ENCODE data around the gene GINS3.

The GINS3 gene

GRCh38 chr16:58435779-58436178 is 43.5 kb downstream of the GINS3 start:
- H3K4me1 ChIP-seq (ENCODE audit: control insufficient read depth, insufficient read depth, low read length) = no peaks in the 10 kb centered on the region
- no peak overlapping the region for H3K9ac ChIP-seq (ENCODE audit: low read length)
- H3K4me3 ChIP-seq (ENCODE audit: low read length) = no peak overlapping the region
- H3K36me3 ChIP-seq (ENCODE audit: control insufficient read depth, insufficient read depth, low read length) = no peaks in the 10 kb centered on the region
- no peak overlapping the region for H3K27ac ChIP-seq (ENCODE audit: low read depth, low read length)
- H3K27me3 ChIP-seq (ENCODE audit: control insufficient read depth, insufficient read depth, low read length) = no peaks in the 10 kb centered on the region

DNA sequence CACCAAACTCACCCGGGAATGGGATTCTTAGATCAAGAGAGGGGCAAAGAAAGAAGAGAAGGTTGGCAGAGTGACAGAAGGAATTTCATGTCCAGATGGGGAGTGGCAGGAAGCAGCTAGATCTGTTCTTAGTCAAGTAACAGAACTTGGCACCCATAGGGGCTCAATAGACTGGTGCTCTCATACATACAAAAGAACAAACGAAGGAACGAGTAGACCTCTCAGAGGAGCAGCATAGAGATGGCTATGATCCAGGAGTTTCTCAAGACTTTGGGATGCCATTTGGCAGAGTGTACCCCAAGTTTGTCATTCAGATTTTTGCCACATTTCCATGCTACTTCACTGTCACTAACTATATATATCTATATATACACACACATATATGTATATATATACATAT is 47.9 kb downstream of the GINS3 start:
- H3K4me1 ChIP-seq (ENCODE audit: control insufficient read depth, insufficient read depth, low read length) = no peaks in the 10 kb centered on the region
- no peak overlapping the region for H3K9ac ChIP-seq (ENCODE audit: low read length)
- no peak overlapping the region for H3K27ac ChIP-seq (ENCODE audit: low read depth, low read length)
- H3K36me3 ChIP-seq (ENCODE audit: control insufficient read depth, insufficient read depth, low read length) = no peaks in the 10 kb centered on the region
- H3K4me3 ChIP-seq (ENCODE audit: low read length) = no peak overlapping the region
- H3K27me3 ChIP-seq (ENCODE audit: control insufficient read depth, insufficient read depth, low read length) = no peaks in the 10 kb centered on the region

DNA sequence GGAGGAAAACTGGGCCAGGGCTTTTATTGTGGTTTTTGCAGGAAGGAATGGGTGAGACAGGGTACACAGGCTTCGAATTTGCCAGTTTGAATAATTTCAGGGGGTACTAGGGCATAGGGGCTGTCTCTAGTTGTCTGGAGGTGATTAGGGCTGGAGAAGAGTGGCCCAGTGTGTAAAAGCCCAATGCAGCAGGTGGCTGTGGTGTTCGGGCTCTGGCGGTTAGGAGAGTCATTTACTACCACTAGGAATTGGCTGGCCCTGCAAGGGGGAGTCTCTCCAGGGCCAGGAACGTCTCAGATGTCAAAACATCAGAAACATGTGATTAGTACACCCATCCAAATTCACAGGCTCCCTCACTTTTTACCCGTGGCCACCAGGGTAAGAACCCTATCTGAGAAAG is 50.3 kb downstream of the GINS3 start:
- no peak overlapping the region for H3K9ac ChIP-seq (ENCODE audit: low read length)
- no peaks in the 10 kb centered on the region for H3K4me1 ChIP-seq (ENCODE audit: control insufficient read depth, insufficient read depth, low read length)
- H3K27ac ChIP-seq (ENCODE audit: low read depth, low read length) = no peak overlapping the region

GRCh38 chr16:58443783-58444182 is 51.5 kb downstream of the GINS3 start:
- Histone ChIP-seq H3K4me3 (ENCODE audit: low read length) (no peak overlapping the region), H3K4me1 (ENCODE audit: control insufficient read depth, insufficient read depth, low read length) (no peaks in the 10 kb centered on the region), H3K9ac (ENCODE audit: low read length) (no peak overlapping the region), H3K36me3 (ENCODE audit: control insufficient read depth, insufficient read depth, low read length) (no peaks in the 10 kb centered on the region), H3K27me3 (ENCODE audit: control insufficient read depth, insufficient read depth, low read length) (no peaks in the 10 kb centered on the region), H3K27ac (ENCODE audit: low read depth, low read length) (no peak overlapping the region)

More for the DNA sequence above, 50.3 kb downstream of the GINS3 start:
- Histone ChIP-seq H3K36me3 (ENCODE audit: control insufficient read depth, insufficient read depth, low read length) (no peaks in the 10 kb centered on the region), H3K4me3 (ENCODE audit: low read length) (no peak overlapping the region), H3K27me3 (ENCODE audit: control insufficient read depth, insufficient read depth, low read length) (no peaks in the 10 kb centered on the region)

DNA sequence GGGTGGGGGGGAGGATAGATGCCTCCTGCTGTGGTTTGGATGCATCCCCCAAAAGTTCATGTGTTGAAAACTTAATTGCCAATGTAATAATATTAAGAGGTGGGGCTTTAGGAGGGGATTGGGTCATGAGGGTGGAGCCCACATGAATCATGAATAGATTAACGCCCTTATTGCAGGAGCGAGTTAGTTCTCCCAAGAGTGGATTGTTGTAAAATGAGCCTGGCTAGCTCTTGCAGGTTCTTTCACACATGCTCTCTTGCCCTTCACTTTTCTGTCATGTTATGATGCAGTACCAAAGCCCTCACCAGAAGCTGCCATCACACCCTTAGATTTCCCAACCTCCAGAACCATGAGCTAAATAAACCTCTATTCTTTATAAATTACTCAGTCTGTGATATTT is 52.0 kb downstream of the GINS3 start:
- Histone ChIP-seq H3K4me3 (ENCODE audit: low read length) (no peak overlapping the region), H3K27ac (ENCODE audit: low read depth, low read length) (no peak overlapping the region), H3K9ac (ENCODE audit: low read length) (no peak overlapping the region), H3K36me3 (ENCODE audit: control insufficient read depth, insufficient read depth, low read length) (no peaks in the 10 kb centered on the region), H3K27me3 (ENCODE audit: control insufficient read depth, insufficient read depth, low read length) (no peaks in the 10 kb centered on the region), H3K4me1 (ENCODE audit: control insufficient read depth, insufficient read depth, low read length) (no peaks in the 10 kb centered on the region)

DNA sequence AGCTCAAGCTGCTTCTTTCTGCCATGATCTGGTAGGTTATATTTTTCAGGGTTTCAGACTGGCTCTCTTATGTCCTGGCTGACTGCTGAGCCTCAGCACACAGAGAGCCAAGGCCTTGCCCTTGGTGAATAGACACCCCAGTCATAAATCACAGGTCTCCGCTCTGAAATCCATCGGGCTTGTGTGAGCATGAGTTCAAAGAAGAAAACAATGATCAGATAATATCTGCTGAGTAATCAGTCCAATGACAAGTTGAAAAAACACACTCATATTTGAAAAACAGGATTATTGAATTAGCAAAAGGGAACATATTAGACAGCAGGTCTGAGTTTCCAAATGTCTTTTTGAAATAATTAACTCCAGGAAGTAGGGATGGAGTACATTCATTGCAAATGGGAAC is 56.6 kb downstream of the GINS3 start:
- Histone ChIP-seq H3K4me3 (ENCODE audit: low read length) (no peak overlapping the region), H3K27me3 (ENCODE audit: control insufficient read depth, insufficient read depth, low read length) (no peaks in the 10 kb centered on the region), H3K27ac (ENCODE audit: low read depth, low read length) (no peak overlapping the region), H3K4me1 (ENCODE audit: control insufficient read depth, insufficient read depth, low read length) (no peaks in the 10 kb centered on the region), H3K9ac (ENCODE audit: low read length) (no peak overlapping the region), H3K36me3 (ENCODE audit: control insufficient read depth, insufficient read depth, low read length) (no peaks in the 10 kb centered on the region)

GRCh38 chr16:58449306-58449705 is 57.0 kb downstream of the GINS3 start:
- Histone ChIP-seq H3K9ac (ENCODE audit: low read length) (no peak overlapping the region), H3K4me1 (ENCODE audit: control insufficient read depth, insufficient read depth, low read length) (no peaks in the 10 kb centered on the region), H3K27me3 (ENCODE audit: control insufficient read depth, insufficient read depth, low read length) (no peaks in the 10 kb centered on the region), H3K36me3 (ENCODE audit: control insufficient read depth, insufficient read depth, low read length) (no peaks in the 10 kb centered on the region), H3K4me3 (ENCODE audit: low read length) (no peak overlapping the region), H3K27ac (ENCODE audit: low read depth, low read length) (no peak overlapping the region)

- Histone ChIP-seq H3K36me3 (ENCODE audit: control insufficient read depth, insufficient read depth, low read length) (no peaks in the 10 kb centered on the region), H3K27me3 (ENCODE audit: control insufficient read depth, insufficient read depth, low read length) (no peaks in the 10 kb centered on the region), H3K27ac (ENCODE audit: low read depth, low read length) (no peak overlapping the region), H3K4me3 (ENCODE audit: low read length) (no peak overlapping the region), H3K4me1 (ENCODE audit: control insufficient read depth, insufficient read depth, low read length) (no peaks in the 10 kb centered on the region), H3K9ac (ENCODE audit: low read length) (no peak overlapping the region)
Measured at GRCh38 chr16:58449768-58450167, 57.5 kb downstream of the GINS3 start.

DNA sequence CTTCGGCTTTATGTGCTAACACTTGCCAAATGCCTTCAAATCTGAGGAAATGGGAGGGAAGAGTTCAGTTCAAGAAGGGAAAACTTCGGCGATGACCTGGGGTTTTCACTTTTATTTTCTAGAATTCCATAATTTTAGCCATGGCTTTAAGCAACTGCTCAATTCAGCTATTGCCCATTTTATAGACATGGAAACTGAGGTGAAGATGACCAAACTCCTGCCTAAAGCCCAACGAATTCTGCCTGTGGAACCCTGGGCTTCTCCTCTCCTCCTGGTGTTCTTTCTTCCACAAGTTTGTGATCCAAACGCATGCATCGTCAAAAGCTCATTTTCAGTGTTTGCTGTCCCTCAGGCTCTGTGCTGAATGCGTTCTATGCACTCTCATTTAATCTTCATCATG is 58.3 kb downstream of the GINS3 start:
- Histone ChIP-seq H3K36me3 (ENCODE audit: control insufficient read depth, insufficient read depth, low read length) (no peaks in the 10 kb centered on the region), H3K9ac (ENCODE audit: low read length) (no peak overlapping the region), H3K4me3 (ENCODE audit: low read length) (no peak overlapping the region), H3K4me1 (ENCODE audit: control insufficient read depth, insufficient read depth, low read length) (no peaks in the 10 kb centered on the region), H3K27me3 (ENCODE audit: control insufficient read depth, insufficient read depth, low read length) (no peaks in the 10 kb centered on the region), H3K27ac (ENCODE audit: low read depth, low read length) (no peak overlapping the region)

GRCh38 chr16:58451265-58451689 is 59.0 kb downstream of the GINS3 start:
- no peaks in the 10 kb centered on the region for H3K27me3 ChIP-seq (ENCODE audit: control insufficient read depth, insufficient read depth, low read length)
- H3K9ac ChIP-seq (ENCODE audit: low read length) = no peak overlapping the region
- no peaks in the 10 kb centered on the region for H3K4me1 ChIP-seq (ENCODE audit: control insufficient read depth, insufficient read depth, low read length)
- H3K4me3 ChIP-seq (ENCODE audit: low read length) = no peak overlapping the region
- H3K36me3 ChIP-seq (ENCODE audit: control insufficient read depth, insufficient read depth, low read length) = no peaks in the 10 kb centered on the region
- H3K27ac ChIP-seq (ENCODE audit: low read depth, low read length) = no peak overlapping the region

- Histone ChIP-seq H3K9ac (ENCODE audit: low read length) (no peak overlapping the region), H3K27me3 (ENCODE audit: control insufficient read depth, insufficient read depth, low read length) (no peaks in the 10 kb centered on the region), H3K27ac (ENCODE audit: low read depth, low read length) (no peak overlapping the region), H3K36me3 (ENCODE audit: control insufficient read depth, insufficient read depth, low read length) (no peaks in the 10 kb centered on the region), H3K4me1 (ENCODE audit: control insufficient read depth, insufficient read depth, low read length) (no peaks in the 10 kb centered on the region), H3K4me3 (ENCODE audit: low read length) (no peak overlapping the region)
Measured at GRCh38 chr16:58451945-58452401, 59.7 kb downstream of the GINS3 start.

GRCh38 chr16:58452640-58453039 is 60.4 kb downstream of the GINS3 start:
- Histone ChIP-seq H3K36me3 (ENCODE audit: control insufficient read depth, insufficient read depth, low read length) (no peaks in the 10 kb centered on the region), H3K4me1 (ENCODE audit: control insufficient read depth, insufficient read depth, low read length) (no peaks in the 10 kb centered on the region), H3K27me3 (ENCODE audit: control insufficient read depth, insufficient read depth, low read length) (no peaks in the 10 kb centered on the region), H3K27ac (ENCODE audit: low read depth, low read length) (no peak overlapping the region), H3K4me3 (ENCODE audit: low read length) (no peak overlapping the region), H3K9ac (ENCODE audit: low read length) (no peak overlapping the region)

- no peaks in the 10 kb centered on the region for H3K4me1 ChIP-seq (ENCODE audit: control insufficient read depth, insufficient read depth, low read length)
- H3K27ac ChIP-seq (ENCODE audit: low read depth, low read length) = no peak overlapping the region
- H3K36me3 ChIP-seq (ENCODE audit: control insufficient read depth, insufficient read depth, low read length) = no peaks in the 10 kb centered on the region
- no peak overlapping the region for H3K4me3 ChIP-seq (ENCODE audit: low read length)
- no peak overlapping the region for H3K9ac ChIP-seq (ENCODE audit: low read length)
- no peaks in the 10 kb centered on the region for H3K27me3 ChIP-seq (ENCODE audit: control insufficient read depth, insufficient read depth, low read length)
Measured at GRCh38 chr16:58454178-58454577, 61.9 kb downstream of the GINS3 start.
